ENCODE data around the gene IDH3G. TPM values are rescaled to one million over a fixed set of nuclear protein-coding genes. Genes with fewer than 3 reads are reported as not detected.

Gene IDH3G
- 41.1 and 41.8 TPM in 2 replicates for total RNA-seq

DNA sequence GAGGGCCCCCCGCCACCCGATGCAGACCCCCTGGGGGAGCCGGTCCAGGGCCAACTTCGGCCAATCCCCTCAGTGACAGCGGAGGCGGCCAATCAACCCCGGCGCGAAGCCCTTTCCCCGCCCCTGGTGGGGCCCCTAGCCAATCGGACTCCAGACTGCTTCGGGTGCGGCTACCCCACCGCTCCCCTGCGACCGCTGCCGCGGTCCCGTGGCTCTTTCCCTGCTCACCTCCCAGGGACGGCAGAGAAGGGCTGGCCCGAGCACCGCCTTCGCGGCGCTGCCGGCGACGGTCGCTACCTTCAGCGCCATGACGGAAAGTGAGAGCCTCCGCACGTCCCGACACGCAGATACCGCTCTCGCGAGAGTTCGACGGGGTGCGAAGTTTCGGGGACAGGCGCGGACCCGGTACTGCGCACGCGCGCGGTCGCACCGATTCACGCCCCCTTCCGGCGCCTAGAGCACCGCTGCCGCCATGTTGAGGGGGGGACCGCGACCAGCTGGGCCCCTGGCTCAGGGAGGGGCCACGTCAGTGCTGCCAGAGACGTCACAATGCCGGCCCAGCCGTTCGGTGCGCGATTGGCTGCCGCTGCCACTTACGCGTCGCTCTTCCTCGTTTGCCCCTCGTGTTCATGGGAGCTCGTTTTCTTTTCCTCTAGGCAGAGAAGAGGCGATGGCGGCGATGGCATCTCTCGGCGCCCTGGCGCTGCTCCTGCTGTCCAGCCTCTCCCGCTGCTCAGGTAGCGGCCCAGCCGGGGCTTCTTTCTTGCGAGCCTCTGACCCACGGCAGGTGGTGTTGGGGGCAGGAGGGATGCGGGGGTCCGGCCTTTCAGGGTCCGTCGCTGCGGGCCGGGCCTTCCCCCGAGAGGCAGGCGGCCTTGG, at the start of gene IDH3G, which contains the start of gene SSR4:
Gene IDH3G (minus strand): TSS at position 358 of the 879 bp plus-strand sequence. CDS start 49 bp downstream, at position 309.
Gene SSR4 (plus strand): TSS at position 651 of the 879 bp plus-strand sequence. CDS start 20 bp downstream, at position 671.

DNA sequence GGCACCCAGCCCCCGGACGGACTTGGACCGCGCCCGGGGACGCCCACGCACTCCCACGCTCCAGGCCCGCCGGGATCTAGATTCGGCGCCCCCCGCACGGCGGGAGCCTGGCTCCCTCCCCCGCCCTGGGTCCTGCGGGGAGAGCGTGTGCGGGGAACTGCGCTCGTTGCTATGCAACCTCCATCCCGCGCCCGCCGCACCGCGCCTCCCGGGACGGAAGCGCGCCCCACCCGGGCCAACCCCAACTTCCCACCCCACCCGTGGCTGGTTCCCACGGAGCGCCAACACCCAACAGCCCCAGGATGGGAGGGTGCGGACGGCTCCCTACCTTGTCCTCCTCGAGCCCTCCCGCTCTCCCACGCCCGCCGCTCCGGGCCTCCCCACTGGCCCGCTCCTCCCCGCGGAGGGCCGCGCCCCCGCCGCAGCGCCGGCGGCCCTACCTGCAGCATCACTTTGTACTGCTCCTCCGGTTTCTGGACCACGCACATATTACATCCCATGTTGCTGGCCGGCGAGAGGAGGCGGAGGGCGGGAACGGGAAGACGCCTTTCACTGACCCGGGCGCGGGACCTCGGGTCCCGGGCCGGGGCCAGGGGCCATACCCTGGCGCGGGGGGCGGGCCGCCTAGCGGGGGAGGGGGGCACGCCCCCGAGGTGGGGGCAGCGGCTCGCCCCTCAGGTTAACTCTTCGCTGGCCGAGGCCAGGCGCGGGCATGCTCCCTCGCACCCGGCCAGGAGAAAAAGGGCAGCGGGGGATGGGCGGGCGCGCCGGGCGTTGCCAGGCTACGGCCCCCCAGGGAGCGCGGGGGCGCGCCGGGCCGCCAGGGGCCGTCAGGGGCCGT, 35.8 kb upstream of the IDH3G start, which contains the start of gene PDZD4:
Gene PDZD4 (minus strand): TSS at position 746 of the 841 bp plus-strand sequence. CDS start 246 bp downstream, at position 500.

DNA sequence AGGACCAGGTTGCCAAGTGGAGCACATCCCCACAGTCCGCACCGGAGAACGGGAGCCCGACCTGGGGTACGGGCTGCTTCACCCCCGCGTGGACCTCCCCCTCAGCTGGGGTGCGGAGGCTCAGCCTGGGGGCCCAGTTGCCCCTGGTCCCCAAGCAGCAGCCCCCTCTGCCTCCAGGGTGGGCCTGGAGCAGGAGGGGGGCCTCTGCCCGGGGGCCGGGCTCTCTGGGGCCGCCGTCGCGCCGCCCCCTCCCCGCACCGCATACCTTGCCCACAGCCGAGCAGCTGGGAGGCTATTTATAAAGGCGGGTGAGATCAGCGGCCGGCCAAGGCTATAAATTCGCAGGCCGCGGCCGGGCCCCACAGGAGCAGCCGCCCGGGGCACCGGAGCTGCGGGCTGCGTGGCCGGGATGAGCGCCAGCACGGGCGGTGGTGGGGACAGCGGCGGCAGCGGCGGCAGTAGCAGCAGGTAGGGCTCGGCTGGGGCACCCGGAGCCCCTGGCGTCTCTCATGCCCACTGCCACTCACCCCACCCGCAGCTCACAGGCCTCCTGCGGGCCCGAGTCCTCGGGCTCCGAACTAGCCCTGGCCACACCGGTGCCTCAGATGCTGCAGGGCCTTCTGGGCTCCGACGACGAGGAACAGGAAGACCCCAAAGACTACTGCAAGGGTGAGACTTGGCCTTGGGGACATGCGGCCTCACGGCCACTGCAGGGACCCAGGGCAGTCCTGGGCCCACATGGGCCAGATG, 13.3 kb downstream of the IDH3G start, which contains the start of gene SRPK3:
Gene SRPK3 (plus strand): TSS at position 364 of the 750 bp plus-strand sequence. CDS start 46 bp downstream, at position 410.

DNA sequence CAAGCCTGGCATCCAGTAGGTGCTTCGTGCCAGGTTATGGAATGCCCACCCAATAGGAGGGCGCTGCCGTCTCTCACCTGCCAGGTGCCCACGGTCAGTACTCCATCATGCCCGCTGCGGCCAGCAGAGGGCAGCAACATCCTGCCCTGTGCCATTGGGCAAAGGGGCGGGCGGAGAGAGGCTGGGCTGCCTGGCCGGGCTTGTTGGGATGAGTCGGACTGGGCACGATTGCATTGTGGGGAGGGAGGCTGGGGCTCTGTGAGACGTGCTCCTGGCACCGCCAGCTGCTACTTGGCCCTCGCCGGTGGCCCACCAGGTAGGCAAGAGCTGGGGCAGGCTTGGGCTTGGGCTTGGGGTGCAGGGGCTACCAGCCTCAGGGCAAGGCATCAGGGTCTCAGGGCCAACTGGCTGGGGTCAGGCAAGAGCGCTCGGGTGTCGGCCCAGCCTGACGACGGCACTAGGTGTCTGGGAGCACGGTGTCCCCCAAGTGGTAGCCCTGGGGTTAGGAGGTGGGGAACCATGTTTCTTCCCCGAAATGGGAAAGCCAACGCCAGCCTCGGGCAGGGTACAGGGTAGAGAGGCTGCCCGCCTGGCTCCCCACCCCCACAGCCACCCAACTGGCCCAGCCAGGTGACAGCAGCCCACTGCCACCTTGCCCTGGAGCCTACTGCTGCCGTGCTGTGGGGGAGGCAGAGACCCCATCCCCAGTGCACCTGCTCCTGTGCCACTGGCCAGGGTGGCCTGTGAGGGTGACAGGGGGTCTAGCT, 30.0 kb downstream of the IDH3G start, which contains the start of gene PLXNB3:
Gene PLXNB3 (plus strand): TSS at position 261 of the 767 bp plus-strand sequence. CDS start 1,287 bp downstream, outside the sequence.

Other genes with a start within 250 kb of the IDH3G start
- gene CCNQ, start 195.2 kb downstream of the IDH3G start, total RNA-seq: 18.2 and 23.9 TPM in 2 replicates
- not detected in 2 replicates for gene DUSP9, start 147.2 kb downstream of the IDH3G start, total RNA-seq
- 0.39 and 0.65 TPM in 2 replicates for gene PNCK, start 120.6 kb downstream of the IDH3G start, total RNA-seq
- gene SLC6A8, start 106.4 kb downstream of the IDH3G start, total RNA-seq: 14.9 and 22.5 TPM in 2 replicates
- 114 and 131 TPM in 2 replicates for gene BCAP31, start 70.0 kb downstream of the IDH3G start, total RNA-seq
- gene ABCD1, start 69.5 kb downstream of the IDH3G start, total RNA-seq: 13.2 and 13.3 TPM in 2 replicates
- 4.7 and 5.0 TPM in 2 replicates for gene PLXNB3, start 30.1 kb downstream of the IDH3G start, total RNA-seq
- gene SRPK3, start 13.3 kb downstream of the IDH3G start, total RNA-seq: 0.65 TPM in 2 replicates
- gene SSR4, start 293 bp upstream of the IDH3G start, total RNA-seq: 170 and 202 TPM in 2 replicates
- gene PDZD4, start 36.2 kb upstream of the IDH3G start, total RNA-seq: 0.78 and 0.97 TPM in 2 replicates
- gene L1CAM, start 91.8 kb upstream of the IDH3G start, total RNA-seq: 0.43 and 0.52 TPM in 2 replicates
- gene AVPR2, start 110.3 kb upstream of the IDH3G start, total RNA-seq: not detected in 2 replicates
- 1.2 and 1.7 TPM in 2 replicates for gene ARHGAP4, start 131.9 kb upstream of the IDH3G start, total RNA-seq
- gene NAA10, start 140.7 kb upstream of the IDH3G start, total RNA-seq: 46.7 and 47.6 TPM in 2 replicates
- gene RENBP, start 150.3 kb upstream of the IDH3G start, total RNA-seq: 5.1 and 7.7 TPM in 2 replicates
- 21.5 and 26.9 TPM in 2 replicates for gene HCFC1, start 177.4 kb upstream of the IDH3G start, total RNA-seq
- 5.1 and 5.7 TPM in 2 replicates for gene TMEM187, start 178.4 kb upstream of the IDH3G start, total RNA-seq
- 47.1 and 71.7 TPM in 2 replicates for gene IRAK1, start 225.5 kb upstream of the IDH3G start, total RNA-seq